Natural killer cell (primary cell): ENCODE measurements around the gene FAT2. TPM values are rescaled to one million over a fixed set of nuclear protein-coding genes. Genes with fewer than 3 reads are reported as not detected.

Experiments used
- ATAC-seq, 3 donors: fragments of 150-1000 bp in 2 of 3; fragments of 200-7000 bp in 1 of 3; cut with Tn5 transposase; 1 replicate in 1 of 3; 2 replicates in 2 of 3; pipeline ENCODE4 v1.10.0; 2021; ENCODE audit warnings: mild to moderate bottlenecking in 2 of 3, moderate library complexity in 2 of 3
- DNase-seq, 2 donors: peaks; one replicate each; pipeline versions ENCODE4 v3.0.0 to v3.0.0-alpha.2; 2013 to 2021; ENCODE audit warnings: mixed read lengths in 1 of 2
- H3K27ac ChIP-seq: one replicate; pipeline ENCODE4 v1.5.1; 2013; ENCODE audit warnings: mild to moderate bottlenecking, low read length
- H3K27me3 ChIP-seq: one replicate; pipeline ENCODE4 v1.6.1; 2013; ENCODE audit warnings: low read length; ENCODE audit not compliant: control insufficient read depth, insufficient read depth
- H3K36me3 ChIP-seq: one replicate; pipeline ENCODE4 v1.6.1; 2013; ENCODE audit warnings: low read length; ENCODE audit not compliant: control insufficient read depth, insufficient read depth
- H3K4me1 ChIP-seq: one replicate; pipeline ENCODE4 v1.6.1; 2013; ENCODE audit warnings: low read length; ENCODE audit not compliant: control insufficient read depth, insufficient read depth
- H3K4me3 ChIP-seq: one replicate; pipeline ENCODE4 v1.5.1; 2013; ENCODE audit warnings: low read length
- H3K9me3 ChIP-seq: one replicate; pipeline ENCODE4 v1.6.1; 2013; ENCODE audit warnings: low read length; ENCODE audit not compliant: control insufficient read depth, insufficient read depth
- H3K27ac Mint-ChIP-seq, 2 donors: one replicate each; pipeline ENCODE4 v1.8.0; 2022; ENCODE audit warnings: mild to moderate bottlenecking in 2 of 2, mixed read lengths in 2 of 2, moderate library complexity in 1 of 2
- H3K27me3 Mint-ChIP-seq, 2 donors: one replicate each; pipeline ENCODE4 v1.8.0; 2022; ENCODE audit warnings: low read depth in 2 of 2, mixed read lengths in 2 of 2
- H3K36me3 Mint-ChIP-seq: one replicate; pipeline ENCODE4 v1.8.0; 2022; ENCODE audit warnings: mixed read lengths
- H3K4me1 Mint-ChIP-seq, 2 donors: one replicate each; pipeline ENCODE4 v1.8.0; 2022; ENCODE audit warnings: mixed read lengths in 2 of 2
- H3K4me3 Mint-ChIP-seq: one replicate; pipeline ENCODE4 v1.8.0; 2022; ENCODE audit warnings: mild to moderate bottlenecking, moderate library complexity, mixed read lengths
- H3K9me3 Mint-ChIP-seq, 2 donors: one replicate each; pipeline ENCODE4 v1.8.0; 2022; ENCODE audit warnings: mixed read lengths in 2 of 2
- WGBS: methylation state at CpG from one replicate; pipeline ENCODE4 v1.1.7; 2013; ENCODE audit warnings: missing lambda C conversion rate; ENCODE audit not compliant: insufficient coverage; 5-methylcytosine and 5-hydroxymethylcytosine counted together
- intact Hi-C: fragments of 100-400 bp; cut with micrococcal nuclease; formaldehyde crosslinking; loops from one replicate; pipeline ENCODE4 v1.14.2; 2022
- total RNA-seq, 4 donors: library from RNA; stranded (reverse); fragments of 120-200 nt in 1 of 4; gene quantifications; one replicate each; pipeline versions ENCODE4 v1.2.3 to v1.2.4, GENCODE V29; 2013 to 2022
- TF ChIP-seq, protein P1 (sequence below): fragments of 200-600 bp; IDR thresholded peaks from one replicate; pipeline ENCODE4 v1.8.0; 2022; ENCODE audit warnings: antibody characterized with exemption

Gene FAT2
- total RNA-seq, 3 donors from 2014 or later (not counting 1 experiment from before 2014, with no cell fraction given), result not detected

DNA sequence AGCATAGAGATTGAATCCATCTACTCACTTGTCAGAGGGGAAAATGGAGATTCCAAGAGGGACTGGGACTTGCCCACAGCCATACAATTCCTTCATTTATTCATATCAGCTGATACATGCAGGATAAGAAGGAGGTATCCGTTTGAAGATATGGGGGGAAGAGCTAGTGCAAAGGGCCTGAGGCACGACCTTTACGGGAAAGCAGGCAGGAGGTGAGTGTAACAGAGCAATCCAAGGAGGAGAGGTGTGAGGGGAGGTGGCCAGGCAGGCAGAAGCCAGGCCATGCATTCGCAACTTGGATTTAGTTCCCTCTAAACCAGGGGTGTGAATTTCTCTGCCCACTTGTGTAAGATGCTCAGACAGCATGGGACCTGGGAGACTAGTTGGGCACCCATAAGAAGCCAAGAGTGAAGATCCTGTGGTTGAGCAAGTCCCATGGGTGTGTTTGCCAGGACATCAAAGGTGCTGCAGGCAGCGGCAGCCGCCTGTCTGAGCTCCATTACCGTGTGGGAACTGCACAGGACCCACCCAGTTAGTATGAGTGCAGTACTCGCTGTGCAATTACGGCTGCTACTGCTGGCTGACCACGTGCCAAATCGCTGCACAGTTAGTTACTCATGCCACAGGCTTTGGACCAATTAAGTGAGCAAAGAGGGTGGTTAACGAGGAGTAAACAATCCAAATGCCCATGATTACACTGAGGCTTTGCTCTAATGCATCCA, 31.4 kb upstream of the FAT2 start:
- no peaks in the 10 kb centered on the region for H3K9me3 Mint-ChIP-seq
- no peaks in the 10 kb centered on the region for H3K36me3 ChIP-seq
- no peaks in the 10 kb centered on the region for H3K27me3 ChIP-seq
- H3K4me3 Mint-ChIP-seq, result no peak overlapping the region
- TF ChIP-seq, protein P1, sequence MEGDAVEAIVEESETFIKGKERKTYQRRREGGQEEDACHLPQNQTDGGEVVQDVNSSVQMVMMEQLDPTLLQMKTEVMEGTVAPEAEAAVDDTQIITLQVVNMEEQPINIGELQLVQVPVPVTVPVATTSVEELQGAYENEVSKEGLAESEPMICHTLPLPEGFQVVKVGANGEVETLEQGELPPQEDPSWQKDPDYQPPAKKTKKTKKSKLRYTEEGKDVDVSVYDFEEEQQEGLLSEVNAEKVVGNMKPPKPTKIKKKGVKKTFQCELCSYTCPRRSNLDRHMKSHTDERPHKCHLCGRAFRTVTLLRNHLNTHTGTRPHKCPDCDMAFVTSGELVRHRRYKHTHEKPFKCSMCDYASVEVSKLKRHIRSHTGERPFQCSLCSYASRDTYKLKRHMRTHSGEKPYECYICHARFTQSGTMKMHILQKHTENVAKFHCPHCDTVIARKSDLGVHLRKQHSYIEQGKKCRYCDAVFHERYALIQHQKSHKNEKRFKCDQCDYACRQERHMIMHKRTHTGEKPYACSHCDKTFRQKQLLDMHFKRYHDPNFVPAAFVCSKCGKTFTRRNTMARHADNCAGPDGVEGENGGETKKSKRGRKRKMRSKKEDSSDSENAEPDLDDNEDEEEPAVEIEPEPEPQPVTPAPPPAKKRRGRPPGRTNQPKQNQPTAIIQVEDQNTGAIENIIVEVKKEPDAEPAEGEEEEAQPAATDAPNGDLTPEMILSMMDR, result no peak
- ATAC-seq (no peak), DNase-seq (no peak)
- no peaks in the 10 kb centered on the region for H3K4me1 ChIP-seq
- H3K4me3 ChIP-seq, result no peak overlapping the region
- no peaks in the 10 kb centered on the region for H3K36me3 Mint-ChIP-seq
- intact Hi-C loops, result no loop called here
- H3K4me1 Mint-ChIP-seq, result no peaks in the 10 kb centered on the region
- H3K27ac ChIP-seq, result no peak overlapping the region
- WGBS, result 74% methylated on average over 12 of the region's 12 CpGs
- no peak overlapping the region for H3K27ac Mint-ChIP-seq
- peaks cover 6 to 11% of the 10 kb centered on the region in 2 donors for H3K27me3 Mint-ChIP-seq
- H3K9me3 ChIP-seq, result no peaks in the 10 kb centered on the region

DNA sequence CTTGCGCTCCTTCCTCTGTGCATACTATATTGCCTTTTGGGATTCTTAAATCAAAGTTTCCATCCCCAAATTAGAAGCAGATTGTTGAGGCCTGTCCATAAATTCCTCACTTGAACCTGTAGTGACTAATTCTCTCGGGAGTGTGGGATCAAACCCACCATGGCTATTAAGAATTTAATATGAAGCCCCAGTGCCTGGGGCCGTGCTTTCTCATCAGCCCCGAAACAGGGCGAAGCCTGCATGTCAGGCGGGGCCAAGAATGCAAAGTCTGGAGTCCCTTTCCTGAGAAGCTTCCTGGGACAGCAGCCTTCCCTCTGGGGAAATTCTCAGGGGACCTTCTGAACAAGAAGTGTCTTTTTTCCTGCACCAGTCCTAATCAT, 29.3 kb upstream of the FAT2 start:
- DNase-seq (no peak), ATAC-seq (no peak)
- no peaks in the 10 kb centered on the region for H3K4me1 ChIP-seq
- no peak overlapping the region for H3K4me3 ChIP-seq
- no peaks in the 10 kb centered on the region for H3K9me3 Mint-ChIP-seq
- no peaks in the 10 kb centered on the region for H3K36me3 ChIP-seq
- no peaks in the 10 kb centered on the region for H3K27me3 ChIP-seq
- H3K27ac ChIP-seq, result no peak overlapping the region
- intact Hi-C loops, result no loop called here
- H3K4me3 Mint-ChIP-seq, result no peak overlapping the region
- TF ChIP-seq, protein P1, result no peak
- H3K4me1 Mint-ChIP-seq, result no peaks in the 10 kb centered on the region
- no peak overlapping the region for H3K27ac Mint-ChIP-seq
- H3K36me3 Mint-ChIP-seq, result no peaks in the 10 kb centered on the region
- whole genome bisulfite sequencing, result 83% methylated on average over 6 of the region's 6 CpGs
- peaks cover 6 to 11% of the 10 kb centered on the region in 2 donors for H3K27me3 Mint-ChIP-seq
- H3K9me3 ChIP-seq, result no peaks in the 10 kb centered on the region

DNA sequence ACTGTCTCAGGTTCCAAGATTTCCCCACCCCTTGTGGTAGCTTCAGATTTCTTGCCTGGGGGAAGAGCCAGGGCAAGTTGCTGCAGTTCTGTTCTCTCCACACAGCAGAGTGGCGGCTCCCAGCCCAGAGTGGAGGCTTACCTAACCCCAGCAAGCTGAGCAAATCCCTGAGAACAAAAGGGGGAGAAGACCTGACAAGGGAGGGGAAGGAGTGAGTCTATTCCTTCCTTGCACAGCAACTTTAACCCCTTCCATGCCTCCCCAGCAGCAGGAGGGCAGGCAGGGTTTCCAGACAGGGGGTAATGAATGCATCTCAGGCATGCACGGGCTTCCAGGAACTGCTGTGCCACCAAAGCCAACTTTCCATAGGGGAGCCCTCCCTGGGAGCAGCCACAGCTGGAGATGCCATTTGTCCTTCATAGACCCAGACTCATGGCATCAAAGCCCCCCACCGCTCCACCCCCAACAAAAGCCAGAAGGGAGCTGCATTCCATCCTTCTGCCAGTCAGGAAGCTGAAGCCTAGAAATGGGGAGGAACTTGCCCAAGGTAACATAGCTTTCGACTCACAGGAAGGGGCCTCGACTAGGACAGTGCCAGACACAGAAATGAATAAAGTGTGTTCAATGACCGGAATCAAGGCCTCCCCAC, 28.8 kb upstream of the FAT2 start:
- Histone ChIP-seq H3K9me3 (no peaks in the 10 kb centered on the region), H3K4me3 (no peak overlapping the region), H3K36me3 (no peaks in the 10 kb centered on the region), H3K4me1 (no peaks in the 10 kb centered on the region), H3K27ac (no peak overlapping the region), H3K27me3 (no peaks in the 10 kb centered on the region)
- DNase-seq (no peak), ATAC-seq (no peak)
- peaks cover 6 to 11% of the 10 kb centered on the region in 2 donors for H3K27me3 Mint-ChIP-seq
- H3K4me1 Mint-ChIP-seq, result no peaks in the 10 kb centered on the region
- H3K36me3 Mint-ChIP-seq, result no peaks in the 10 kb centered on the region
- H3K4me3 Mint-ChIP-seq, result no peak overlapping the region
- TF ChIP-seq, protein P1, result no peak
- H3K9me3 Mint-ChIP-seq, result no peaks in the 10 kb centered on the region
- intact Hi-C loops, result no loop called here
- no peak overlapping the region for H3K27ac Mint-ChIP-seq
- WGBS, result 82% methylated on average over 6 of the region's 6 CpGs
